ENCODE results near the gene FGF1.
A peak's percentile ranks its signal among the peaks of the same experiment; 100 is the strongest.

The FGF1 gene

GRCh38 chr5:142597546-142598337 lies 88.1 kb downstream of the FGF1 start:
- peak; percentile 94 for ATAC-seq

GRCh38 chr5:142597025-142597424 lies 88.9 kb downstream of the FGF1 start:
- ATAC-seq, result no peak

More at GRCh38 chr5:142597546-142598337, 88.1 kb downstream of the FGF1 start:
- TF ChIP-seq BACH2 (CRISPR knock-in tag; IDR thresholded peaks at IDR 0.05; ENCODE audit: borderline replicate concordance), result no peak
- TF ChIP-seq ARNTL (CRISPR knock-in tag; IDR thresholded peaks at IDR 0.05; ENCODE audit: borderline replicate concordance, low read depth), result no peak
- no peak for TF ChIP-seq TCF4 (CRISPR knock-in tag; IDR thresholded peaks at IDR 0.05; ENCODE audit: borderline replicate concordance)
- TF ChIP-seq OSR1 (CRISPR knock-in tag; IDR thresholded peaks at IDR 0.05), result no peak
- TF ChIP-seq ZFP30 (CRISPR knock-in tag; IDR thresholded peaks at IDR 0.05), result no peak
- no peak for TF ChIP-seq CSRNP3 (CRISPR knock-in tag; IDR thresholded peaks at IDR 0.05)

GRCh38 chr5:142592365-142592764 lies 93.5 kb downstream of the FGF1 start:
- ATAC-seq, result no peak
- no peak for TF ChIP-seq SNAI2 (CRISPR knock-in tag; IDR thresholded peaks at IDR 0.05)
- TF ChIP-seq TCF4 (CRISPR knock-in tag; IDR thresholded peaks at IDR 0.05; ENCODE audit: borderline replicate concordance), result no peak

More at GRCh38 chr5:142597025-142597424, 88.9 kb downstream of the FGF1 start:
- TF ChIP-seq CSDC2 (CRISPR knock-in tag; IDR thresholded peaks at IDR 0.05) (no peak), ISL1 (CRISPR knock-in tag; IDR thresholded peaks at IDR 0.05) (no peak), ZFP3 (CRISPR knock-in tag; IDR thresholded peaks at IDR 0.05) (no peak), RARB (CRISPR knock-in tag; IDR thresholded peaks at IDR 0.05) (no peak), CSRNP3 (CRISPR knock-in tag; IDR thresholded peaks at IDR 0.05) (no peak), OSR1 (CRISPR knock-in tag; IDR thresholded peaks at IDR 0.05) (no peak), ZNF565 (CRISPR knock-in tag; conservative IDR thresholded peaks at IDR 0.05; ENCODE audit: low read depth) (no peak), ESRRG (CRISPR knock-in tag; IDR thresholded peaks at IDR 0.05) (no peak), TSHZ2 (CRISPR knock-in tag; IDR thresholded peaks at IDR 0.05) (no peak), GLIS3 (CRISPR knock-in tag; IDR thresholded peaks at IDR 0.05) (no peak), ARNTL (CRISPR knock-in tag; IDR thresholded peaks at IDR 0.05; ENCODE audit: borderline replicate concordance, low read depth) (no peak), BACH2 (CRISPR knock-in tag; IDR thresholded peaks at IDR 0.05; ENCODE audit: borderline replicate concordance) (no peak), ZNF8 (CRISPR knock-in tag; IDR thresholded peaks at IDR 0.05) (no peak), SNAI2 (CRISPR knock-in tag; IDR thresholded peaks at IDR 0.05) (no peak)

GRCh38 chr5:142590451-142591231 lies 95.2 kb downstream of the FGF1 start:
- ATAC-seq, result no peak
- TF ChIP-seq ZNF70 (CRISPR knock-in tag; IDR thresholded peaks at IDR 0.05), result no peak
- TF ChIP-seq TSHZ2 (CRISPR knock-in tag; IDR thresholded peaks at IDR 0.05), result no peak
- TF ChIP-seq RARB (CRISPR knock-in tag; IDR thresholded peaks at IDR 0.05), result no peak
- TF ChIP-seq ARNTL (CRISPR knock-in tag; IDR thresholded peaks at IDR 0.05; ENCODE audit: borderline replicate concordance, low read depth), result no peak
- no peak for TF ChIP-seq ZNF8 (CRISPR knock-in tag; IDR thresholded peaks at IDR 0.05)
- no peak for TF ChIP-seq ZC3H10 (CRISPR knock-in tag; IDR thresholded peaks at IDR 0.05)
- no peak for TF ChIP-seq BACH2 (CRISPR knock-in tag; IDR thresholded peaks at IDR 0.05; ENCODE audit: borderline replicate concordance)
- TF ChIP-seq CSDC2 (CRISPR knock-in tag; IDR thresholded peaks at IDR 0.05), result no peak
- TF ChIP-seq ESRRG (CRISPR knock-in tag; IDR thresholded peaks at IDR 0.05), result no peak
- TF ChIP-seq CSRNP3 (CRISPR knock-in tag; IDR thresholded peaks at IDR 0.05), result no peak
- no peak for TF ChIP-seq PATZ1 (CRISPR knock-in tag; IDR thresholded peaks at IDR 0.05; ENCODE audit: borderline replicate concordance)
- TF ChIP-seq SNAI2 (CRISPR knock-in tag; IDR thresholded peaks at IDR 0.05), result no peak
